ENCODE data around the gene SECISBP2L. TPM values are rescaled to one million over a fixed set of nuclear protein-coding genes. Genes with fewer than 3 reads are reported as not detected.

Gene SECISBP2L
- total RNA-seq, 6 experiments from 2014 or later = 46.2 to 57.6 (median 54.7) TPM

- Mint-ChIP-seq H3K36me3 (ENCODE audit: low read depth) (no peaks in the 10 kb centered on the region), H3K9me3 (no peaks in the 10 kb centered on the region), H3K27ac (peak within 1 kb of the TSS; percentile 87), H3K27me3 (ENCODE audit: insufficient read depth) (no peaks in the 10 kb centered on the region; the same call in 1 of the 2 replicates), H3K4me1 (ENCODE audit: low read depth) (peaks cover 71% of the 10 kb centered on the region), H3K4me3 (peak within 1 kb of the TSS; percentile 92)
- peak; percentile 70 for TF ChIP-seq CTCF (IDR thresholded peaks at IDR 0.05)
- peak; percentile 86 for DNase-seq
Measured at GRCh38 chr15:48963524-48964113, 82.6 kb downstream of the SECISBP2L start, which contains the start of gene SHC4. SHC4 (minus strand) TSS chr15:48963919; CDS start chr15:48963015, 904 bp downstream.

- no peaks in the 10 kb centered on the region for H3K9me3 Mint-ChIP-seq
- DNase-seq = peak; percentile 46
- H3K27ac Mint-ChIP-seq = peak overlapping the region; percentile 87
Measured at GRCh38 chr15:48962662-48963523, 83.4 kb downstream of the SECISBP2L start.

GRCh38 chr15:48955967-48956366, 90.3 kb downstream of the SECISBP2L start:
- Mint-ChIP-seq H3K27ac (no peak overlapping the region), H3K4me3 (no peak overlapping the region), H3K27me3 (ENCODE audit: insufficient read depth) (no peaks in the 10 kb centered on the region; the same call in 1 of the 2 replicates), H3K9me3 (no peaks in the 10 kb centered on the region), H3K4me1 (ENCODE audit: low read depth) (peaks cover 28% of the 10 kb centered on the region), H3K36me3 (ENCODE audit: low read depth) (peaks cover 7% of the 10 kb centered on the region; the same call in 1 of the 2 replicates)
- DNase-seq = no peak
- TF ChIP-seq CTCF (IDR thresholded peaks at IDR 0.05) = no peak

More at GRCh38 chr15:48962662-48963523, 83.4 kb downstream of the SECISBP2L start:
- peak overlapping the region; percentile 92 for H3K4me3 Mint-ChIP-seq
- no peaks in the 10 kb centered on the region for H3K36me3 Mint-ChIP-seq (ENCODE audit: low read depth)
- TF ChIP-seq CTCF (IDR thresholded peaks at IDR 0.05) = no peak
- peaks cover 71% of the 10 kb centered on the region for H3K4me1 Mint-ChIP-seq (ENCODE audit: low read depth)
- H3K27me3 Mint-ChIP-seq (ENCODE audit: insufficient read depth) = no peaks in the 10 kb centered on the region; the same call in 1 of the 2 replicates

GRCh38 chr15:48955370-48955769, 90.9 kb downstream of the SECISBP2L start:
- H3K9me3 Mint-ChIP-seq = no peaks in the 10 kb centered on the region
- peaks cover 23% of the 10 kb centered on the region for H3K4me1 Mint-ChIP-seq (ENCODE audit: low read depth)
- DNase-seq = no peak
- no peak for TF ChIP-seq CTCF (IDR thresholded peaks at IDR 0.05)
- no peak overlapping the region for H3K4me3 Mint-ChIP-seq
- H3K36me3 Mint-ChIP-seq (ENCODE audit: low read depth) = peaks cover 7% of the 10 kb centered on the region; the same call in 1 of the 2 replicates
- no peak overlapping the region for H3K27ac Mint-ChIP-seq
- H3K27me3 Mint-ChIP-seq (ENCODE audit: insufficient read depth) = no peaks in the 10 kb centered on the region; the same call in 1 of the 2 replicates

GRCh38 chr15:48954538-48954937, 91.7 kb downstream of the SECISBP2L start:
- peak; percentile 30 for DNase-seq
- no peak overlapping the region for H3K4me3 Mint-ChIP-seq
- no peak for TF ChIP-seq CTCF (IDR thresholded peaks at IDR 0.05)
- no peaks in the 10 kb centered on the region; the same call in 1 of the 2 replicates for H3K27me3 Mint-ChIP-seq (ENCODE audit: insufficient read depth)
- H3K9me3 Mint-ChIP-seq = no peaks in the 10 kb centered on the region
- peaks cover 7% of the 10 kb centered on the region; the same call in 1 of the 2 replicates for H3K36me3 Mint-ChIP-seq (ENCODE audit: low read depth)
- peaks cover 15% of the 10 kb centered on the region for H3K4me1 Mint-ChIP-seq (ENCODE audit: low read depth)
- no peak overlapping the region for H3K27ac Mint-ChIP-seq

Data from HFFc6 (cell line).